H7 (cell line): Measurements from ENCODE around the gene SNTB2. TPM values are rescaled to one million over a fixed set of nuclear protein-coding genes. Genes with fewer than 3 reads are reported as not detected.

ENCODE experiments used
- DNase-seq: peaks from one replicate; pipeline ENCODE4 v3.0.0; 2012
- H3K27me3 ChIP-seq: 2 replicates; pipeline ENCODE4 v1.6.0; 2011; ENCODE audit warnings: mild to moderate bottlenecking, low read length; ENCODE audit not compliant: control insufficient read depth, insufficient read depth
- H3K36me3 ChIP-seq: replicated peaks from 2 replicates; pipeline ENCODE4 v1.5.1; 2011; ENCODE audit warnings: low read length; ENCODE audit not compliant: control insufficient read depth, insufficient read depth
- H3K4me3 ChIP-seq: 2 replicates; pipeline ENCODE4 v1.5.1; 2011; ENCODE audit warnings: low read depth, mild to moderate bottlenecking, control low read depth, low read length, moderate library complexity; ENCODE audit not compliant: insufficient read depth
- total RNA-seq: library from RNA; depleted of rRNA; stranded (reverse); fragments of >200 nt; shearing (Covaris generic); gene quantifications from 2 replicates; pipeline ENCODE4 v1.2.3, GENCODE V29; 2014

The SNTB2 gene
- total RNA-seq, 1 experiment from 2014 or later, result 7.9 TPM

- peaks cover 35% of the 10 kb centered on the region for H3K36me3 ChIP-seq
- H3K27me3 ChIP-seq, result no peaks in the 10 kb centered on the region
Measured at GRCh38 chr16:69330286-69331109, 143.5 kb downstream of the SNTB2 start, which contains the start of gene PDF. Gene PDF, minus strand, starts transcription at chr16:69330588. Its CDS starts 18 bp downstream, at chr16:69330570.

GRCh38 chr16:69334696-69335095 lies 147.7 kb downstream of the SNTB2 start:
- DNase-seq, result no peak
- peaks cover 29% of the 10 kb centered on the region for H3K36me3 ChIP-seq
- no peaks in the 10 kb centered on the region for H3K27me3 ChIP-seq
- H3K4me3 ChIP-seq, result no peak overlapping the region

More at GRCh38 chr16:69330286-69331109, 143.5 kb downstream of the SNTB2 start, which contains the start of gene PDF:
- DNase-seq, result peak; percentile 99
- H3K4me3 ChIP-seq, result peak within 1 kb of the TSS; percentile 86

GRCh38 chr16:69338557-69339288 lies 151.8 kb downstream of the SNTB2 start:
- Histone ChIP-seq H3K27me3 (no peaks in the 10 kb centered on the region), H3K36me3 (peaks cover 33% of the 10 kb centered on the region), H3K4me3 (peak overlapping the region; percentile 100)
- no peak for DNase-seq

- Histone ChIP-seq H3K36me3 (peaks cover 28% of the 10 kb centered on the region), H3K27me3 (no peaks in the 10 kb centered on the region), H3K4me3 (peak within 1 kb of the TSS; percentile 100)
- DNase-seq, result peak; percentile 95
Measured at GRCh38 chr16:69339289-69340094, 152.5 kb downstream of the SNTB2 start, which contains the start of the genes COG8 and NIP7. Gene COG8, minus strand, starts transcription at chr16:69339564. Its CDS starts 12 bp downstream, at chr16:69339552. Gene NIP7, plus strand, starts transcription at chr16:69339772. Its CDS starts 58 bp downstream, at chr16:69339830.

- Histone ChIP-seq H3K36me3 (peaks cover 22% of the 10 kb centered on the region), H3K27me3 (no peaks in the 10 kb centered on the region), H3K4me3 (peak overlapping the region; percentile 100)
- peak; percentile 45 for DNase-seq
Measured at GRCh38 chr16:69340095-69340644, 153.2 kb downstream of the SNTB2 start.

- Histone ChIP-seq H3K4me3 (no peak overlapping the region), H3K36me3 (peaks cover 12% of the 10 kb centered on the region), H3K27me3 (no peaks in the 10 kb centered on the region)
- DNase-seq, result no peak
Measured at GRCh38 chr16:69344171-69344570, 157.2 kb downstream of the SNTB2 start.

GRCh38 chr16:69345923-69346322 lies 159.0 kb downstream of the SNTB2 start:
- no peaks in the 10 kb centered on the region for H3K27me3 ChIP-seq
- no peak for DNase-seq
- H3K4me3 ChIP-seq, result no peak overlapping the region

GRCh38 chr16:69346683-69347082 lies 159.7 kb downstream of the SNTB2 start:
- no peak for DNase-seq
- Histone ChIP-seq H3K36me3 (peaks cover 5% of the 10 kb centered on the region), H3K4me3 (no peak overlapping the region), H3K27me3 (no peaks in the 10 kb centered on the region)

More at GRCh38 chr16:69345923-69346322, 159.0 kb downstream of the SNTB2 start:
- peaks cover 11% of the 10 kb centered on the region for H3K36me3 ChIP-seq

- Histone ChIP-seq H3K4me3 (no peak overlapping the region), H3K27me3 (no peaks in the 10 kb centered on the region), H3K36me3 (peaks cover 1% of the 10 kb centered on the region)
- no peak for DNase-seq
Measured at GRCh38 chr16:69348222-69348621, 161.3 kb downstream of the SNTB2 start.

- no peaks in the 10 kb centered on the region; the same call in 1 of the 2 replicates for H3K36me3 ChIP-seq
- no peak for DNase-seq
- H3K27me3 ChIP-seq, result no peaks in the 10 kb centered on the region
- H3K4me3 ChIP-seq, result no peak overlapping the region
Measured at GRCh38 chr16:69349536-69349935, 162.6 kb downstream of the SNTB2 start.

GRCh38 chr16:69350536-69351133 lies 163.7 kb downstream of the SNTB2 start:
- H3K4me3 ChIP-seq, result no peak overlapping the region
- DNase-seq, result no peak
- no peaks in the 10 kb centered on the region for H3K27me3 ChIP-seq
- no peaks in the 10 kb centered on the region; the same call in 1 of the 2 replicates for H3K36me3 ChIP-seq

GRCh38 chr16:69351309-69352027 lies 164.5 kb downstream of the SNTB2 start, which contains the start of gene TMED6:
Gene TMED6, minus strand, starts transcription at chr16:69351786. Its CDS starts 33 bp downstream, at chr16:69351753.
- no peak for DNase-seq
- H3K27me3 ChIP-seq, result no peaks in the 10 kb centered on the region
- H3K36me3 ChIP-seq, result no peaks in the 10 kb centered on the region; the same call in 1 of the 2 replicates
- H3K4me3 ChIP-seq, result no peak within 1 kb of the TSS
